Erythroblast (primary cell): ENCODE results near the gene ARID1B.
"Not testable (repeated sequence)": the region's sequence is repeated elsewhere in the genome, so short reads cannot be mapped to it uniquely, and the experiment has no call there.

Source experiments
- DNase-seq, 2 experiments: peaks; one replicate each; lab custom pipeline; 2025; lab: John Stamatoyannopoulos, UW
- GATA1 ChIP-seq: IDR thresholded peaks from 2 replicates; pipeline ENCODE4 v1.6.1; 2011; ENCODE audit warnings: low read depth, mild to moderate bottlenecking, control low read depth, low read length, moderate library complexity
- POLR2A ChIP-seq: IDR thresholded peaks from 2 replicates; pipeline ENCODE4 v1.6.1; 2011; ENCODE audit warnings: mild to moderate bottlenecking, low read length

The ARID1B gene

DNA sequence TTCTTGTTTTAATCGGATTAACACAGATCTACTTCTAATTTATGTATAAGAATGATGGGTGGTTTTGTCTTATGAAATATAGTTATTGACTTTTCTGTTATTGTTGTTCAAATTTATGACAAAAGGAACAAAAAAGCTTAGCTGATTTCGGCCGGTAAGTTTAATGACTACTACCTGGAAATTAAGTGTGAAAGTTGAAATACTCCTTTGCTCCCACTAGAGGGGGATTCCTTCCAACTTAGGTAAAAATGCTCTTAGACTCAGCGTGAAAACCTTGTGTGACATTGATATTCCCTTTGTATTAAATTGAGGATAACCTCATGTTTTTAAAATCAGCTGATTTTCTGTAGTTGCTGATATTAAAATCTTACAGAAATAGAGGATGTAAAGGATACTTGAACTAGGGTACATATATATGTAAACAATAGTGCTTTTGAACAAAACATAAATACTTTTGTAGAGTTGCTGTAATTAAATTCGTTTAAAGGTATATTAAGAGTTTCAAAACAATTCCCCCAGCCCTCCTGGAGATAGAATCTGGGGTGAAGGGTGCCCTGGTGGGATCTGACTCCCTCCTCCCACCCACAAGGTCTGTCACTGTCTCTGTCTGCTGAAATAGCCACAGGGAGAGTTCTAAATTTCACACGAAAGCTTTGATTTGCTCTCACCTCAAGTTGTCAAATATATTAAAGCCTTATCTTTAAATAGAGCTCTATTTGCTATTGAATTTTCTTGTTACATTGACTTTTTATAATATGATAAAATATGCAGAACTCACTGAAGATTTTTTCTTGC is 257.5 kb downstream of the ARID1B start:
- TF ChIP-seq GATA1 (no peak), POLR2A (no peak)
- DNase-seq: peak; percentile 65 to 72

- TF ChIP-seq GATA1: no peak
- TF ChIP-seq POLR2A: no peak
- no peak for DNase-seq
Measured at GRCh38 chr6:157035546-157035945, 258.4 kb downstream of the ARID1B start.

DNA sequence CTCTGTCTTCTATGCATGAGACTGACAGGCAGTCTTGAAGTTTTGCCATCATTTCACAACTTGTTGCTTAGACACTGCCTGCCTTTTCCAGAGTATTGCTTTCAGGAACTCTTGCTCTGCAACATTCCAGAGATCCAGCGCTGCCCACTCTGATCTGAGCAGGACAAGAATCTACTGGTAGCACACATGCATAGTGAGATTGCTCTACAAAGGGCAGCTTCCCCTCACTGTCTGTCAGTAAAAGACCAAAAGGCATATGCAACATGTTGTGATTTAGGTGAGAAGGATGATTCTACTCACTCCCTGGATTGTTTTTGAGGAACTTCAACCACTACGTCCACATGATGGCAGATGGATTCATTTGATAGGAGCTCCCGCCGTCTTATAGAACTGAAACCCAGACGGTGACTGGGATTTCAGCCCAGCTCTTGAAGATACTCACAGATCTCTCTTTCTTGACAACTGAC is 259.1 kb downstream of the ARID1B start:
- DNase-seq: no peak

GRCh38 chr6:157037165-157037564 is 260.0 kb downstream of the ARID1B start:
- TF ChIP-seq GATA1: no peak
- no peak for TF ChIP-seq POLR2A
- DNase-seq: no peak

More for the DNA sequence above, 259.1 kb downstream of the ARID1B start:
- no peak for TF ChIP-seq GATA1
- no peak for TF ChIP-seq POLR2A

DNA sequence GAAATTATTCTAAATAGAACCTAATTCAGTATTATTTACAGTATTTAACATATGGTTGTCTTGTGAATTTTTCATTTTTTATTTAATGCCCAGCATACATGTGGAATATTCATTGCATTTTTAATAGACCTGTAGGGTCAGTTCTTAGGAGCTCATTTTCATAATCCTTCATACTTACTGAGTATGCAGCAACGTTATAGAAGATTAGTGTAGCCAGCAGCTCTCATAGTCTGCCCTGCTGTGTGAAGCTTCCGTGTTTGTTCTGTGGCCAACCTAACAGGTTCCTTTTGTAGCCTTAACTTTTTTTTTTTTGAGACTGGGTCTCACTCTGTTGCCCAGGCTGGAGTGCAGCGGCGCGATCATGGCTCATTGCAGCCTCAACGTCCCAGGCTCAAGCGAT is 261.4 kb downstream of the ARID1B start:
- no peak for TF ChIP-seq POLR2A
- no peak for TF ChIP-seq GATA1
- no peak for DNase-seq

- DNase-seq: not testable (repeated sequence)
Measured at GRCh38 chr6:157039639-157040038, 262.5 kb downstream of the ARID1B start.

DNA sequence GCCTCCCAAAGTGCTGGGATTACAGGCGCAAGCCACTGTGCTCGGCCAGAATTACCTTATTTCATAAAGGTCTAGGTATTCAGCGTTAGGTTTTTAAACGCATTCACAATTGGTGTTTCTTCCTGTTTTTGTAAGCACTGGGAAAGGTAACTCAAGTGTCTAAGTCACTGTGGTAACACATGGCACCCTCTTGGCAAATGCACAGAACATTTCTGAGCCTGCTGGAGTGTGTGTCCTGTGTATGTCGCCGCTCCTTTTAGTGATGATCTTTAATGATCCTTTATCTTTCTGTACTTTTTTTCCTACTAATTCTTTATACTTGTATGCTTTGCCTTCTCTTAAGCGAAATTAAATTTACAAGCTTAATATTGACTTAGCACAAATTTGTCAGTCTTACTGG is 263.0 kb downstream of the ARID1B start:
- DNase-seq: no peak
- no peak for TF ChIP-seq POLR2A
- TF ChIP-seq GATA1: no peak

DNA sequence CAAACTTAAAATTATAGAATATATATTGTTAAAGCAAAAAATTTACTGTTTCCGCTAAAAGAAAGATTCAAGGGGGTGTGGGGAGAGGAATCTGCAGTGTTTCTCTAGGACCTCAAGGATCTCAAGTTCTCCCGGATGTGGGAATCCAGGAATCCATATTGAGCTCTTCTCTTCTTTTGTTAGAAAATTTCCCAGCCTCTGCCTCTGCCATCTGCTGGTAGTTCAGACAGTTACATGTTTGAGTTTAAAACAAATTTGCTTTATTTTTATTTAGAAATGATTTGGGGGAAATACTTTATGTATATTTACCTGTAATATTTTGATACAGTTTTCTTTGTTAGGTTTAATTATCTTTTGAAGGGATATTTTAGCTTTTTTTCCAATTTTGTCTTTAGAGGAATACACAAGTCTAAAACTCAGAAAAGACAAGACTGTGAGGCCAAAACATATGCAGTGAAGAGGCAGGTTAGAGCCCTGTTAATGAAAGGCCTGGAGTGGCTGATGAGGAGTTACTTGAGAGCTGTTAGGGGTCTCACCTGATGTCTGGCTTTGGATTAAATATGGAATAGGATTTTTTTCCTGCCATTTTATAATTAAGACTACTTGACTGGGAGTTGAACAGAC is 268.8 kb downstream of the ARID1B start:
- TF ChIP-seq GATA1: no peak
- no peak for TF ChIP-seq POLR2A
- DNase-seq: peak in 1 of 2 experiments; percentile 29

DNA sequence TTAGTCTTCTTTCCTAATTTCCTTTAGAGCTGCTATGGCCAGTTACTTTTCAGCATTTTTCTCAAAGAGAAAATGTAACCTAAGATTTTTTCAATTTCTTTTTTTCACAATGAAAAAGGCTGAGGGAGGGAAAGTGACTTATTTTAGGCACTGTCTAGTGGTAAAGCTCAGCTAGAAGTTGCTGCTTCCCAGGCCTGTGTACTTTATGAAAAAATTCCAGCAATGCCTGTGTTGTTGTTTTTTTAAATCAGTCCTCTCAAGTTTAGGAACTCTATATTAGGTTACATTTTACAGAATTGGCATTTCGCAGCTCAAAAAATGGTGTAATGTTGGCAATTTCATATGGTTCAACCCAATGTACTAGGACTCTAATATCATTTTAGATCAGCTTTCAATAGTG is 269.6 kb downstream of the ARID1B start:
- TF ChIP-seq GATA1 (no peak), POLR2A (no peak)
- DNase-seq: no peak

DNA sequence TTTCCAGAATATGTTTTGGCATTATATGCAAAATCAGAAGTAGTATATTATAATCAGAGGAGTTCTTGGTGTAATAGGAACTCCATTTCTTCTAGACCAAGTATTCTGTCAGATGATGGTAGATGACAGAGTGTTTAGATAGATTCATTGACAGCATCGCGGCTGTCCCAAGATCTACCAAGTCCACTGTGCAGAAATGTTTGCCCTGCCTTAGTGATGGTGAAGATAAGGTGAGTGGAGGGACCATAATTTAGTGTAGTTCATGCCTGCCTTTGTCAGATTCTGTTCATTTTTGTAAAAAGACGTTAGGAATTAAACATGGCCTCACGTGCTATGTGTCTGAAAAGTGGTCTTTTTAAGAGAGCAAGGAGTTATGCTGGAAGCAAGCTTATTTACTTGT is 270.1 kb downstream of the ARID1B start:
- no peak for DNase-seq
- TF ChIP-seq GATA1 (no peak), POLR2A (no peak)

GRCh38 chr6:157047951-157048350 is 270.8 kb downstream of the ARID1B start:
- TF ChIP-seq GATA1 (no peak), POLR2A (no peak)
- peak in 1 of 2 experiments; percentile 44 for DNase-seq

DNA sequence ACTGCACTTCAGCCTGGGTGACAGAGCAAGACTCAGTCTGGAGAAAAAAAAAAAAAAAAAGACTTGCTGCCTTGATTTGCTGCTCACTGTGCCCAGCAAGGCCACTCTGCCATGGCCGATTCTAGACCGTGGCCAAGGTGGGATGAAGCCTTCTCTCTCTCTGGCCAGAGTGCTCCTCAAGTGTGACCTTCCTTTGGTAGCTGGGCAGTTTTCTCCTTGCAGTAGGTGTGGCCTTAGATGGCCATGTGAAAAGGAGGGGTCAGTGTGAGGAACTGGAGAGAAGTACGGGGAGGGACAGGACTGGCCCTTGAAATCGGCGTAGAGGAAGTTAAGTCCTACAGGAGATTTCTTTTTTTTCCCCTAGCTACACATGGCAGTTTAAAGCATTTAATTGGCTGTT is 272.0 kb downstream of the ARID1B start:
- TF ChIP-seq GATA1 (no peak), POLR2A (no peak)
- DNase-seq: no peak

- DNase-seq: no peak
- no peak for TF ChIP-seq GATA1
- TF ChIP-seq POLR2A: no peak
Measured at GRCh38 chr6:157050537-157051265, 273.5 kb downstream of the ARID1B start.

GRCh38 chr6:157054531-157054979 is 277.4 kb downstream of the ARID1B start:
- TF ChIP-seq POLR2A (no peak), GATA1 (no peak)
- DNase-seq: no peak

- DNase-seq: no peak
- TF ChIP-seq POLR2A: no peak
- TF ChIP-seq GATA1: no peak
Measured at GRCh38 chr6:157055863-157056262, 278.7 kb downstream of the ARID1B start.
